ENCODE results near the gene CRIP1.

The CRIP1 gene

GRCh38 chr14:105519946-105520698 is 33.4 kb downstream of the CRIP1 start:
- no peak overlapping the region for H3K4me3 ChIP-seq (ENCODE audit: low read length in 2 of 2)
- H3K27ac ChIP-seq (ENCODE audit: low read depth in 2 of 2, low read length in 2 of 2): no peak overlapping the region
- no peaks in the 10 kb centered on the region for H3K36me3 ChIP-seq (ENCODE audit: control insufficient read depth in 2 of 2, insufficient read depth in 2 of 2, low read length in 2 of 2)
- H3K9me3 ChIP-seq (ENCODE audit: control insufficient read depth in 2 of 2, low read length in 2 of 2): no peaks in the 10 kb centered on the region
- no peak overlapping the region for H3K9ac ChIP-seq (ENCODE audit: low read depth in 1 of 2, low read length in 2 of 2)
- no peaks in the 10 kb centered on the region for H3K4me1 ChIP-seq (ENCODE audit: control insufficient read depth in 2 of 2, insufficient read depth in 2 of 2, low read length in 2 of 2)
- peaks cover 4 to 7% of the 10 kb centered on the region in 2 donors for H3K27me3 ChIP-seq (ENCODE audit: control insufficient read depth in 2 of 2, insufficient read depth in 2 of 2, low read length in 2 of 2)

- Histone ChIP-seq H3K4me3 (ENCODE audit: low read length in 2 of 2) (no peak overlapping the region), H3K9me3 (ENCODE audit: control insufficient read depth in 2 of 2, low read length in 2 of 2) (no peaks in the 10 kb centered on the region), H3K27ac (ENCODE audit: low read depth in 2 of 2, low read length in 2 of 2) (no peak overlapping the region), H3K4me1 (ENCODE audit: control insufficient read depth in 2 of 2, insufficient read depth in 2 of 2, low read length in 2 of 2) (peaks cover 13 to 21% of the 10 kb centered on the region in 2 donors), H3K36me3 (ENCODE audit: control insufficient read depth in 2 of 2, insufficient read depth in 2 of 2, low read length in 2 of 2) (no peaks in the 10 kb centered on the region), H3K9ac (ENCODE audit: low read depth in 1 of 2, low read length in 2 of 2) (no peak overlapping the region), H3K27me3 (ENCODE audit: control insufficient read depth in 2 of 2, insufficient read depth in 2 of 2, low read length in 2 of 2) (peaks cover 3 to 28% of the 10 kb centered on the region in 2 donors)
Observed at GRCh38 chr14:105525326-105525725, 38.6 kb downstream of the CRIP1 start.

GRCh38 chr14:105525861-105526775 is 39.4 kb downstream of the CRIP1 start, which contains the start of gene TMEM121:
Gene TMEM121, plus strand, starts transcription at chr14:105526583. Its CDS starts 2,252 bp downstream, at chr14:105528835.
- H3K27ac ChIP-seq (ENCODE audit: low read depth in 2 of 2, low read length in 2 of 2): no peak within 1 kb of the TSS
- no peak within 1 kb of the TSS for H3K9ac ChIP-seq (ENCODE audit: low read depth in 1 of 2, low read length in 2 of 2)
- no peaks in the 10 kb centered on the region for H3K36me3 ChIP-seq (ENCODE audit: control insufficient read depth in 2 of 2, insufficient read depth in 2 of 2, low read length in 2 of 2)
- peaks cover 3 to 32% of the 10 kb centered on the region in 2 donors for H3K27me3 ChIP-seq (ENCODE audit: control insufficient read depth in 2 of 2, insufficient read depth in 2 of 2, low read length in 2 of 2)
- H3K4me3 ChIP-seq (ENCODE audit: low read length in 2 of 2): peak within 1 kb of the TSS in 1 of 2 donors; percentile 23
- no peaks in the 10 kb centered on the region for H3K9me3 ChIP-seq (ENCODE audit: control insufficient read depth in 2 of 2, low read length in 2 of 2)
- peaks cover 13 to 21% of the 10 kb centered on the region in 2 donors for H3K4me1 ChIP-seq (ENCODE audit: control insufficient read depth in 2 of 2, insufficient read depth in 2 of 2, low read length in 2 of 2)

- H3K27me3 ChIP-seq (ENCODE audit: control insufficient read depth in 2 of 2, insufficient read depth in 2 of 2, low read length in 2 of 2): peaks cover 3 to 32% of the 10 kb centered on the region in 2 donors
- peak overlapping the region in 1 of 2 donors; percentile 23 for H3K4me3 ChIP-seq (ENCODE audit: low read length in 2 of 2)
- H3K4me1 ChIP-seq (ENCODE audit: control insufficient read depth in 2 of 2, insufficient read depth in 2 of 2, low read length in 2 of 2): peaks cover 13 to 21% of the 10 kb centered on the region in 2 donors
- H3K27ac ChIP-seq (ENCODE audit: low read depth in 2 of 2, low read length in 2 of 2): no peak overlapping the region
- H3K36me3 ChIP-seq (ENCODE audit: control insufficient read depth in 2 of 2, insufficient read depth in 2 of 2, low read length in 2 of 2): no peaks in the 10 kb centered on the region
- no peaks in the 10 kb centered on the region for H3K9me3 ChIP-seq (ENCODE audit: control insufficient read depth in 2 of 2, low read length in 2 of 2)
- no peak overlapping the region for H3K9ac ChIP-seq (ENCODE audit: low read depth in 1 of 2, low read length in 2 of 2)
Observed at GRCh38 chr14:105526776-105527380, 40.2 kb downstream of the CRIP1 start.

- no peaks in the 10 kb centered on the region for H3K36me3 ChIP-seq (ENCODE audit: control insufficient read depth in 2 of 2, insufficient read depth in 2 of 2, low read length in 2 of 2)
- no peaks in the 10 kb centered on the region for H3K9me3 ChIP-seq (ENCODE audit: control insufficient read depth in 2 of 2, low read length in 2 of 2)
- H3K27me3 ChIP-seq (ENCODE audit: control insufficient read depth in 2 of 2, insufficient read depth in 2 of 2, low read length in 2 of 2): peaks cover 3 to 32% of the 10 kb centered on the region in 2 donors
- no peak overlapping the region for H3K27ac ChIP-seq (ENCODE audit: low read depth in 2 of 2, low read length in 2 of 2)
- H3K4me3 ChIP-seq (ENCODE audit: low read length in 2 of 2): peak overlapping the region in 1 of 2 donors; percentile 26
- H3K9ac ChIP-seq (ENCODE audit: low read depth in 1 of 2, low read length in 2 of 2): peak overlapping the region in 1 of 2 donors; percentile 59
- peaks cover 13 to 21% of the 10 kb centered on the region in 2 donors for H3K4me1 ChIP-seq (ENCODE audit: control insufficient read depth in 2 of 2, insufficient read depth in 2 of 2, low read length in 2 of 2)
Observed at GRCh38 chr14:105527381-105527825, 40.7 kb downstream of the CRIP1 start.

- H3K4me3 ChIP-seq (ENCODE audit: low read length in 2 of 2): peak overlapping the region; percentile 48 to 54
- peak overlapping the region in 1 of 2 donors; percentile 59 for H3K9ac ChIP-seq (ENCODE audit: low read depth in 1 of 2, low read length in 2 of 2)
- H3K9me3 ChIP-seq (ENCODE audit: control insufficient read depth in 2 of 2, low read length in 2 of 2): no peaks in the 10 kb centered on the region
- peaks cover 3 to 32% of the 10 kb centered on the region in 2 donors for H3K27me3 ChIP-seq (ENCODE audit: control insufficient read depth in 2 of 2, insufficient read depth in 2 of 2, low read length in 2 of 2)
- no peaks in the 10 kb centered on the region for H3K36me3 ChIP-seq (ENCODE audit: control insufficient read depth in 2 of 2, insufficient read depth in 2 of 2, low read length in 2 of 2)
- peaks cover 13 to 21% of the 10 kb centered on the region in 2 donors for H3K4me1 ChIP-seq (ENCODE audit: control insufficient read depth in 2 of 2, insufficient read depth in 2 of 2, low read length in 2 of 2)
- H3K27ac ChIP-seq (ENCODE audit: low read depth in 2 of 2, low read length in 2 of 2): no peak overlapping the region
Observed at GRCh38 chr14:105527826-105528585, 41.3 kb downstream of the CRIP1 start.

GRCh38 chr14:105528586-105529318 is 42.1 kb downstream of the CRIP1 start:
- H3K9me3 ChIP-seq (ENCODE audit: control insufficient read depth in 2 of 2, low read length in 2 of 2): no peaks in the 10 kb centered on the region
- peaks cover 13 to 21% of the 10 kb centered on the region in 2 donors for H3K4me1 ChIP-seq (ENCODE audit: control insufficient read depth in 2 of 2, insufficient read depth in 2 of 2, low read length in 2 of 2)
- H3K4me3 ChIP-seq (ENCODE audit: low read length in 2 of 2): peak overlapping the region; percentile 52 to 54
- H3K27ac ChIP-seq (ENCODE audit: low read depth in 2 of 2, low read length in 2 of 2): no peak overlapping the region
- no peak overlapping the region for H3K9ac ChIP-seq (ENCODE audit: low read depth in 1 of 2, low read length in 2 of 2)
- no peaks in the 10 kb centered on the region for H3K36me3 ChIP-seq (ENCODE audit: control insufficient read depth in 2 of 2, insufficient read depth in 2 of 2, low read length in 2 of 2)
- peaks cover 3 to 29% of the 10 kb centered on the region in 2 donors for H3K27me3 ChIP-seq (ENCODE audit: control insufficient read depth in 2 of 2, insufficient read depth in 2 of 2, low read length in 2 of 2)

- Histone ChIP-seq H3K36me3 (ENCODE audit: control insufficient read depth in 2 of 2, insufficient read depth in 2 of 2, low read length in 2 of 2) (no peaks in the 10 kb centered on the region), H3K9ac (ENCODE audit: low read depth in 1 of 2, low read length in 2 of 2) (no peak overlapping the region), H3K9me3 (ENCODE audit: control insufficient read depth in 2 of 2, low read length in 2 of 2) (no peaks in the 10 kb centered on the region), H3K4me3 (ENCODE audit: low read length in 2 of 2) (peak overlapping the region in 1 of 2 donors; percentile 7), H3K4me1 (ENCODE audit: control insufficient read depth in 2 of 2, insufficient read depth in 2 of 2, low read length in 2 of 2) (peaks cover 13 to 21% of the 10 kb centered on the region in 2 donors), H3K27ac (ENCODE audit: low read depth in 2 of 2, low read length in 2 of 2) (no peak overlapping the region), H3K27me3 (ENCODE audit: control insufficient read depth in 2 of 2, insufficient read depth in 2 of 2, low read length in 2 of 2) (peaks cover 3 to 31% of the 10 kb centered on the region in 2 donors)
Observed at GRCh38 chr14:105529319-105529568, 42.6 kb downstream of the CRIP1 start.

All from mucosa of rectum (tissue), 2 donors.